Type B pancreatic cell (in vitro differentiated cells): ENCODE results near the gene CEACAM19. TPM values are rescaled to one million over a fixed set of nuclear protein-coding genes. Genes with fewer than 3 reads are reported as not detected.

Source experiments
- DNase-seq: peaks from one replicate; pipeline ENCODE4 v3.0.0; 2021; ENCODE audit warnings: mixed read lengths; ENCODE audit not compliant: unreplicated experiment; ENCODE audit errors: extremely low spot score
- H3K27ac Mint-ChIP-seq: 2 replicates; pipeline ENCODE4 v1.8.0; 2021; ENCODE audit warnings: mild to moderate bottlenecking, mixed read lengths
- H3K27me3 Mint-ChIP-seq: 2 replicates; pipeline ENCODE4 v1.8.0; 2021; ENCODE audit warnings: mixed read lengths
- H3K36me3 Mint-ChIP-seq: 2 replicates; pipeline ENCODE4 v1.8.0; 2021; ENCODE audit warnings: mixed read lengths
- H3K4me1 Mint-ChIP-seq: one replicate; pipeline ENCODE4 v1.8.0; 2021; ENCODE audit warnings: mixed read lengths; ENCODE audit not compliant: unreplicated experiment
- H3K4me3 Mint-ChIP-seq: 2 replicates; pipeline ENCODE4 v1.8.0; 2021; ENCODE audit warnings: mild to moderate bottlenecking, mixed read lengths
- H3K9me3 Mint-ChIP-seq: 2 replicates; pipeline ENCODE4 v1.8.0; 2021; ENCODE audit warnings: mixed read lengths
- CTCF ChIP-seq: fragments of 200-600 bp; sonication (generic); conservative IDR thresholded peaks from 2 replicates; pipeline ENCODE4 v1.5.0; 2021; ENCODE audit warnings: antibody characterized with exemption, mild to moderate bottlenecking
- total RNA-seq: library from RNA; stranded (reverse); gene quantifications from 2 replicates; pipeline ENCODE4 v1.2.1, GENCODE V29; 2021; ENCODE audit warnings: low replicate concordance

Gene CEACAM19
- total RNA-seq, 1 donor from 2014 or later, result 6.3 TPM

- no peak for DNase-seq
Observed at GRCh38 chr19:44696939-44697669, 25.8 kb downstream of the CEACAM19 start.

GRCh38 chr19:44697670-44698034 lies 26.4 kb downstream of the CEACAM19 start:
- no peak overlapping the region for H3K4me3 Mint-ChIP-seq
- no peaks in the 10 kb centered on the region for H3K36me3 Mint-ChIP-seq
- H3K27ac Mint-ChIP-seq, result peak overlapping the region; percentile 70
- peaks cover 9% of the 10 kb centered on the region for H3K4me1 Mint-ChIP-seq
- no peaks in the 10 kb centered on the region for H3K9me3 Mint-ChIP-seq
- no peaks in the 10 kb centered on the region for H3K27me3 Mint-ChIP-seq
- no peak for TF ChIP-seq CTCF
- DNase-seq, result no peak

More at GRCh38 chr19:44696939-44697669, 25.8 kb downstream of the CEACAM19 start:
- no peak overlapping the region for H3K4me3 Mint-ChIP-seq
- H3K4me1 Mint-ChIP-seq, result peaks cover 9% of the 10 kb centered on the region
- H3K27ac Mint-ChIP-seq, result peak overlapping the region; percentile 70
- H3K27me3 Mint-ChIP-seq, result no peaks in the 10 kb centered on the region
- TF ChIP-seq CTCF, result no peak
- H3K36me3 Mint-ChIP-seq, result no peaks in the 10 kb centered on the region
- H3K9me3 Mint-ChIP-seq, result no peaks in the 10 kb centered on the region

GRCh38 chr19:44698492-44699201 lies 27.4 kb downstream of the CEACAM19 start, which contains the start of gene CEACAM16:
Gene CEACAM16 (plus strand): TSS chr19:44699151. CDS start chr19:44701457, 2,306 bp downstream.
- TF ChIP-seq CTCF, result no peak
- Mint-ChIP-seq H3K27me3 (no peaks in the 10 kb centered on the region), H3K4me3 (no peak within 1 kb of the TSS), H3K27ac (peak within 1 kb of the TSS; percentile 70), H3K9me3 (no peaks in the 10 kb centered on the region), H3K4me1 (peaks cover 9% of the 10 kb centered on the region), H3K36me3 (no peaks in the 10 kb centered on the region)
- DNase-seq, result no peak

- peaks cover 12% of the 10 kb centered on the region for H3K4me1 Mint-ChIP-seq
- no peaks in the 10 kb centered on the region for H3K9me3 Mint-ChIP-seq
- no peaks in the 10 kb centered on the region for H3K27me3 Mint-ChIP-seq
- no peak for TF ChIP-seq CTCF
- H3K27ac Mint-ChIP-seq, result no peak overlapping the region
- DNase-seq, result no peak
- H3K36me3 Mint-ChIP-seq, result no peaks in the 10 kb centered on the region
- H3K4me3 Mint-ChIP-seq, result no peak overlapping the region
Observed at GRCh38 chr19:44700547-44700946, 29.3 kb downstream of the CEACAM19 start.

GRCh38 chr19:44701228-44701627 lies 29.9 kb downstream of the CEACAM19 start:
- no peak overlapping the region for H3K4me3 Mint-ChIP-seq
- DNase-seq, result no peak
- no peaks in the 10 kb centered on the region for H3K9me3 Mint-ChIP-seq
- no peaks in the 10 kb centered on the region for H3K27me3 Mint-ChIP-seq
- TF ChIP-seq CTCF, result no peak
- peaks cover 12% of the 10 kb centered on the region for H3K4me1 Mint-ChIP-seq
- H3K27ac Mint-ChIP-seq, result no peak overlapping the region
- H3K36me3 Mint-ChIP-seq, result no peaks in the 10 kb centered on the region
